Duodenal mucosa (tissue), 2 donors: ENCODE data around the gene MOCS2.

Source experiments
- H3K27ac ChIP-seq: one replicate; pipeline ENCODE4 v1.7.0; 2013; ENCODE audit warnings: low read depth, low read length
- H3K27me3 ChIP-seq, 2 donors: one replicate each; pipeline ENCODE4 v1.7.0; 2013; ENCODE audit warnings: low read length in 2 of 2, control low read depth in 1 of 2; ENCODE audit not compliant: insufficient read depth in 2 of 2, control insufficient read depth in 1 of 2
- H3K36me3 ChIP-seq, 2 donors: one replicate each; pipeline ENCODE4 v1.7.0; 2013; ENCODE audit warnings: low read length in 2 of 2, control low read depth in 1 of 2; ENCODE audit not compliant: insufficient read depth in 2 of 2, control insufficient read depth in 1 of 2
- H3K4me1 ChIP-seq, 2 donors: one replicate each; pipeline ENCODE4 v1.7.0; 2013; ENCODE audit warnings: low read length in 2 of 2, control low read depth in 1 of 2; ENCODE audit not compliant: insufficient read depth in 2 of 2, control insufficient read depth in 1 of 2
- H3K4me3 ChIP-seq, 2 donors: one replicate each; pipeline ENCODE4 v1.7.0; 2013; ENCODE audit warnings: low read length in 2 of 2, low read depth in 1 of 2
- H3K9ac ChIP-seq, 2 donors: one replicate each; pipeline ENCODE4 v1.7.0; 2013; ENCODE audit warnings: low read length in 2 of 2, low read depth in 1 of 2
- H3K9me3 ChIP-seq, 2 donors: one replicate each; pipeline ENCODE4 v1.7.0; 2013; ENCODE audit warnings: low read length in 2 of 2, control low read depth in 1 of 2; ENCODE audit not compliant: control insufficient read depth in 1 of 2

Gene MOCS2

DNA sequence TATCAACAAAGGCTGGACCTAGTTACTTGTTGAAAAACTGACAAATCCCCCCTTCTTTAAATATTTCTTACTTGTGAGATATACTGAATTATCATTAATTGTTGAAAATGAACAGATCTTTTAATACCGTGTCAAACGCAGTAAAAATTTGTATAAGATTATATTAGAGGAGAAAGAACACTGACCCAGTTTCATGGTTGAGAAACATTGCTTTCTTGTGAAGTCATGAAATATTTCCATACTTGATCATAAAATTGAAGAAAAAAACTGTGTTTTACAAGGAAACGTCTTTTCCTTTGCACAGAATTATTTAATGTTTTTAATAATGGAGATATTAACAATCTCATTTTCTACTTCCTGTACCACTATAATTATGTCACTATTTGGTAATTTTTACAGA is 45.8 kb downstream of the MOCS2 start:
- Histone ChIP-seq H3K9me3 (no peaks in the 10 kb centered on the region), H3K4me3 (no peak overlapping the region), H3K4me1 (no peaks in the 10 kb centered on the region), H3K27ac (no peak overlapping the region), H3K27me3 (no peaks in the 10 kb centered on the region), H3K9ac (no peak overlapping the region), H3K36me3 (peaks cover 18 to 32% of the 10 kb centered on the region in 2 donors)

DNA sequence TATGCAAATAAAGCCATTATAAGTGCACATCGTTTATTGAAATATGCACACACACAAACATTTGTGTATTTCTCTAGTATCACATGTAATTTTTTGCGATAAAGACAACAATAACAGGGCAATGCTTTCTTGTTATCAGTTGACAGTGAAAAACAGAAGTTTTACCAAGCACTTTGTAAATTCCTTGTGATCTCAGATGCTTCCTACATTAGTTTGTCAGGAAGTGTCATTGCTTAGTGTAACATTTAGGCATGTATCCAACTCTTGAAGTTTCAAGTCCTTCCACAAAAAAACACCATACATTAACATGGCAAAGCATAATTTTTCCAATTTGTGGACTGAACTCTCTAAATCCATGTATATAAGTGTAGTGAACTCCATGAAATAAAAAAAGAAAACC is 46.4 kb downstream of the MOCS2 start:
- Histone ChIP-seq H3K36me3 (peaks cover 20 to 32% of the 10 kb centered on the region in 2 donors), H3K4me1 (no peaks in the 10 kb centered on the region), H3K9me3 (no peaks in the 10 kb centered on the region), H3K27ac (no peak overlapping the region), H3K27me3 (no peaks in the 10 kb centered on the region), H3K9ac (no peak overlapping the region), H3K4me3 (no peak overlapping the region)

DNA sequence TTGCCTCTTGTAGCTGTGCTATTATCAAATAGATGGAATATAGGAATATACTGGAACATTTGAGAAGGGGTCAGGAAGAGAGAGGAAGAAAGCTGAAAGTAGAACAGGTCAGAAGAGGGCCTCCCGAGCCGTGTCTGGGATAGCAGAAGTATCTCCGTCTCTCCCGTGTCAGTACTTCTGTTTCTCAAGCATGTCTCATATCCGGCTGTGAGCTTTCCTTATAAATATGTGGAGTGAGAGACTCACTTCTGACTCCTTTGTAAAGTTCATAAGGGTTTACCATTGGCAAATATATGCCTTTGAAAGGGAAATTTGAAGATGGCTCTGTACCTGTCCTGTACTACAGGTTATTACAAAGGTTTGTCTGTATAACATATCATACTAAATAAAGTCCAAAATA is 50.3 kb downstream of the MOCS2 start:
- no peak overlapping the region for H3K9ac ChIP-seq
- H3K36me3 ChIP-seq: peaks cover 10 to 26% of the 10 kb centered on the region in 2 donors
- H3K9me3 ChIP-seq: no peaks in the 10 kb centered on the region
- H3K27me3 ChIP-seq: no peaks in the 10 kb centered on the region
- H3K4me3 ChIP-seq: no peak overlapping the region
- H3K27ac ChIP-seq: no peak overlapping the region
- no peaks in the 10 kb centered on the region for H3K4me1 ChIP-seq

DNA sequence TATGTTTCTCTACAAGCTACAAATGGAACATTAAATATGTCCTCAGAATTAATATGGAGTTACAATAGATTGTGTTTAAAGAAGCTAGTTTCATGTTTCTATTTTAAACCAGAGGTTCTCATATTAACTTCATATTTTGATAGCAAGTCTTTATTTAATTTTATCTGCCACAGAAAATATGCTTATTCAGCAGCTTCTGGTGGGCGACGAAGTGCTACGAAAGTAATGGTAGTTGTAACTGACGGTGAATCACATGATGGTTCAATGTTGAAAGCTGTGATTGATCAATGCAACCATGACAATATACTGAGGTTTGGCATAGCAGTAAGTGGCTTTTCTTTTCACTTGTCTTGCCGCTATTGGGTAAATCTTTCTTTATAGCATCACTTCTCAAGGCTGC is 54.2 kb downstream of the MOCS2 start:
- Histone ChIP-seq H3K27me3 (no peaks in the 10 kb centered on the region), H3K4me1 (no peaks in the 10 kb centered on the region), H3K36me3 (peaks cover 6 to 28% of the 10 kb centered on the region in 2 donors), H3K27ac (no peak overlapping the region), H3K9me3 (no peaks in the 10 kb centered on the region), H3K4me3 (no peak overlapping the region), H3K9ac (no peak overlapping the region)

DNA sequence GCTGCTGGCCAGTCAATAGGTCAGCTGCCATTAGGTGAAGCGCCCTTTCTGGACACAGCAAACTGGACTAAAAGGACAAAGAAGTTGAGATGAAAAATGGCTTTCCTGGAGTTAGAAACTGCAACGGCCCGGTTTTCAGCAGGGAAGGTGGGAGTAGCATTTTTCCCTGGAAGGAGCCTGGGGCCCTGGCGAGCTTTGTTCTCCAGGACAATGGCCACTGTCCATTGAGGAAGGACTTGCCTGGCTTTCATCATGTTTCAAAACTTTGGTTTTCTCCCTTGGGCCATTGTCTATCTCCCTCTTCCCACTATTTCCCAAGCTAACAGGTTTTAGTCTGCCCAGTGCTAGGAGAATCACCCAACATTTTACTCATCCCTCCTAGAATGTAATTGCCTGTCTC is 56.2 kb downstream of the MOCS2 start:
- Histone ChIP-seq H3K4me1 (no peaks in the 10 kb centered on the region), H3K9me3 (no peaks in the 10 kb centered on the region), H3K36me3 (peaks cover under 1 to 19% of the 10 kb centered on the region in 2 donors), H3K9ac (no peak overlapping the region), H3K27me3 (no peaks in the 10 kb centered on the region), H3K4me3 (no peak overlapping the region), H3K27ac (no peak overlapping the region)

DNA sequence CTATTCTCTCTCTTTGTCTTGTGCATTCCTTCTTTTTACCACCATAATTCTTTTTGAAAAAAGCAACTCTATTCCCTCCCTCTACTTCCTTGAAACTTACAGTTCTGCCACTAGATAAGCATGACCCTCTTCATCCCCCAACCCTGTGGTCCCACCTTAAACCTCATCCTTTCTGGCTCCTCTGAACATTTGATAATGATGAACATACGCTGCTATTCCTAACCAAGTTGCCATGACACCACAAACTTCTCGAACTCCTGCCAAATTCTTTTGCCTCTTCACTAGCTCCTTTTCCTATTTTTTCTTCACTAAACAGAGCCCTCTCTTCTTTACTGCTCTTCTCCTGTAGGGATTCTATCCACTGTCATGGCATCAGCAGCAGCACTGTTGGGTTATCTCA is 57.1 kb downstream of the MOCS2 start:
- peaks cover 0 to 23% of the 10 kb centered on the region in 2 donors for H3K36me3 ChIP-seq
- no peak overlapping the region for H3K4me3 ChIP-seq
- no peaks in the 10 kb centered on the region for H3K27me3 ChIP-seq
- H3K9me3 ChIP-seq: no peaks in the 10 kb centered on the region
- H3K9ac ChIP-seq: no peak overlapping the region
- H3K4me1 ChIP-seq: no peaks in the 10 kb centered on the region
- no peak overlapping the region for H3K27ac ChIP-seq

DNA sequence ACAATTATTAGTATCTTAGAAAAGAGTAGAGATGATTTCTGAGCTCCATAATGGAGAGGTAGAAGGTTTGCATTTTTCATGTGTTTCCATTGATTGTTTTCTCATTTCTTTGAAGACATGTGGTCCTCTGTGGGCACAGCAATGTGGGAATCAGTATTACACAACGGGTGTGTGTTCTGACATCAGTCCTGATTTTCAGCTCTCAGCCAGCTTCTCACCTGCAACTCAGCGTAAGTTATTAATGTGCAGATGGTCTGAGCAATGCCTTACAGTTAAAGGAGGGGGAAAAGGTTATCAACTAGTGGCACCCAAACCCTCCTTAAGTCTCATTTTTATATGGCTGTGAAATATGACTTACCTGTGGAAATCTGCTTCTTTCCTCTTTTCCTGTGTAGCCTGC is 61.3 kb downstream of the MOCS2 start:
- H3K4me3 ChIP-seq: no peak overlapping the region
- H3K36me3 ChIP-seq: peaks cover 0 to 20% of the 10 kb centered on the region in 2 donors

More for the DNA sequence above, 61.3 kb downstream of the MOCS2 start:
- Histone ChIP-seq H3K9me3 (no peaks in the 10 kb centered on the region), H3K4me1 (no peaks in the 10 kb centered on the region), H3K27me3 (no peaks in the 10 kb centered on the region), H3K9ac (no peak overlapping the region), H3K27ac (no peak overlapping the region)
